Liver (tissue), 9 donors: Measurements from ENCODE around the gene SYNJ2. TPM values are rescaled to one million over a fixed set of nuclear protein-coding genes. Genes with fewer than 3 reads are reported as not detected.

Source experiments
- DNase-seq: peaks from one replicate; pipeline ENCODE4 v3.0.0-alpha.2; 2017; ENCODE audit warnings: low spot score
- H3K27ac ChIP-seq, 2 donors: one replicate each; pipeline ENCODE4 v1.7.0; 2013; ENCODE audit warnings: inconsistent platforms in 2 of 2, low read length in 2 of 2, control low read depth in 1 of 2, low read depth in 1 of 2, mild to moderate bottlenecking in 1 of 2
- H3K27me3 ChIP-seq, 4 donors: one replicate each; pipeline versions ENCODE4 v1.6.1 to v1.7.0; 2013; ENCODE audit warnings: low read length in 3 of 4, inconsistent platforms in 1 of 4, mild to moderate bottlenecking in 1 of 4, moderate library complexity in 1 of 4; ENCODE audit not compliant: control insufficient read depth in 4 of 4, insufficient read depth in 4 of 4
- H3K36me3 ChIP-seq, 4 donors: one replicate each; pipeline versions ENCODE4 v1.6.1 to v1.7.0; 2013; ENCODE audit warnings: low read length in 3 of 4, mild to moderate bottlenecking in 3 of 4, low read depth in 1 of 4, moderate library complexity in 1 of 4; ENCODE audit not compliant: control insufficient read depth in 4 of 4, insufficient read depth in 3 of 4
- H3K4me1 ChIP-seq, 4 donors: one replicate each; pipeline versions ENCODE4 v1.6.1 to v1.7.0; 2013; ENCODE audit warnings: low read length in 3 of 4, mild to moderate bottlenecking in 3 of 4, moderate library complexity in 1 of 4; ENCODE audit not compliant: control insufficient read depth in 4 of 4, insufficient read depth in 4 of 4
- H3K4me3 ChIP-seq, 3 donors: one replicate each; pipeline versions ENCODE4 v1.6.1 to v1.7.0; 2013; ENCODE audit warnings: low read length in 3 of 3, control low read depth in 1 of 3, low read depth in 1 of 3, mild to moderate bottlenecking in 1 of 3
- H3K9ac ChIP-seq, 2 donors: one replicate each; pipeline ENCODE4 v1.7.0; 2013; ENCODE audit warnings: low read length in 2 of 2, mild to moderate bottlenecking in 2 of 2, moderate library complexity in 2 of 2, control low read depth in 1 of 2, low read depth in 1 of 2
- H3K9me3 ChIP-seq, 4 donors: one replicate each; pipeline versions ENCODE4 v1.6.1 to v1.7.0; 2013; ENCODE audit warnings: low read length in 3 of 4; ENCODE audit not compliant: control insufficient read depth in 4 of 4
- ATF3 ChIP-seq: IDR thresholded peaks from 2 replicates; pipeline ENCODE4 v1.6.1; 2016; ENCODE audit warnings: antibody characterized with exemption
- CTCF ChIP-seq: fragments of 150-350 bp; IDR thresholded peaks from 2 replicates; pipeline ENCODE4 v1.5.1; 2017; ENCODE audit warnings: improper control_type of control experiment, low read depth, low read length; ENCODE audit not compliant: missing input control
- EGR1 ChIP-seq, 2 donors: IDR thresholded peaks; 2 replicates each; pipeline ENCODE4 v1.6.1; 2016 to 2018; ENCODE audit warnings: antibody characterized with exemption in 2 of 2, low read depth in 2 of 2
- FOXA1 ChIP-seq: IDR thresholded peaks from 2 replicates; pipeline ENCODE4 v1.6.1; 2016; ENCODE audit warnings: antibody characterized with exemption
- FOXA2 ChIP-seq: IDR thresholded peaks from 2 replicates; pipeline ENCODE4 v1.6.1; 2016; ENCODE audit warnings: antibody characterized with exemption
- GABPA ChIP-seq, 2 donors: IDR thresholded peaks in 1 of 2; conservative IDR thresholded peaks in 1 of 2; 2 replicates each; pipeline ENCODE4 v1.6.1; 2016; ENCODE audit warnings: antibody characterized with exemption in 2 of 2, mild to moderate bottlenecking in 1 of 2, moderate library complexity in 1 of 2
- HNF4A ChIP-seq, 2 donors: conservative IDR thresholded peaks; 2 replicates each; pipeline ENCODE4 v1.6.1; 2016; ENCODE audit warnings: antibody characterized with exemption in 2 of 2, mild to moderate bottlenecking in 2 of 2
- HNF4G ChIP-seq: IDR thresholded peaks from 2 replicates; pipeline ENCODE4 v1.6.1; 2016; ENCODE audit warnings: antibody characterized with exemption
- JUND ChIP-seq, 2 donors: IDR thresholded peaks; 2 replicates each; pipeline ENCODE4 v1.6.1; 2016; ENCODE audit warnings: antibody characterized with exemption in 2 of 2
- MAX ChIP-seq: IDR thresholded peaks from 2 replicates; pipeline ENCODE4 v1.6.1; 2016; ENCODE audit warnings: antibody characterized with exemption
- NR2F2 ChIP-seq: IDR thresholded peaks from 2 replicates; pipeline ENCODE4 v1.6.1; 2016; ENCODE audit warnings: antibody characterized with exemption
- REST ChIP-seq: IDR thresholded peaks from 2 replicates; pipeline ENCODE4 v1.6.1; 2016; ENCODE audit warnings: antibody characterized with exemption, mild to moderate bottlenecking
- RXRA ChIP-seq, 2 donors: IDR thresholded peaks; 2 replicates each; pipeline ENCODE4 v1.6.1; 2017 to 2018; ENCODE audit warnings: antibody characterized with exemption in 2 of 2, mild to moderate bottlenecking in 1 of 2
- SP1 ChIP-seq: IDR thresholded peaks from 2 replicates; pipeline ENCODE4 v1.6.1; 2018; ENCODE audit warnings: antibody characterized with exemption, mild to moderate bottlenecking
- TAF1 ChIP-seq: conservative IDR thresholded peaks from 2 replicates; pipeline ENCODE4 v1.6.1; 2016; ENCODE audit warnings: antibody characterized with exemption, mild to moderate bottlenecking
- YY1 ChIP-seq: IDR thresholded peaks from 2 replicates; pipeline ENCODE4 v1.6.1; 2016; ENCODE audit warnings: antibody characterized with exemption, mild to moderate bottlenecking
- WGBS: extraction: QIAGEN DNeasy Blood & Tissue Kit; methylation state at CpG from one replicate; pipeline ENCODE4 v1.1.7; 2013; 5-methylcytosine and 5-hydroxymethylcytosine counted together
- polyA plus RNA-seq, 2 donors: library from polyadenylated mRNA; stranded (reverse) in 1 of 2; unstranded in 1 of 2; fragments of 200-250 nt in 1 of 2; fragments of >200 nt in 1 of 2; fragmentation: Nextera tagmentation in 1 of 2; extraction: Ambion mirVana in 1 of 2; gene quantifications; one replicate each; pipeline versions ENCODE4 v1.2.1 to v1.2.3, GENCODE V29; 2013 to 2015
- total RNA-seq, 2 donors: library from RNA; depleted of rRNA; stranded (reverse); fragments of >200 nt; gene quantifications; one replicate each; pipeline ENCODE4 v1.2.3, GENCODE V29; 2014
- donor health status: healthy.
- donor health status: healthy.
- donor health status: healthy.
- donor health status: healthy.
- donor health status: healthy.

SYNJ2 gene
- total and polyA plus RNA-seq, 4 donors: 2.4 to 8.9 (median 3.2) TPM

GRCh38 chr6:157961832-157962575 lies 19.7 kb upstream of the SYNJ2 start:
- H3K36me3 ChIP-seq: no peaks in the 10 kb centered on the region
- peaks cover 2 to 8% (median 4%) of the 10 kb centered on the region in 4 donors for H3K9me3 ChIP-seq
- no peak overlapping the region for H3K4me3 ChIP-seq
- H3K4me1 ChIP-seq: no peaks in the 10 kb centered on the region
- WGBS: 90% methylated on average over 13 of the region's 13 CpGs
- H3K27ac ChIP-seq: no peak overlapping the region
- no peak for DNase-seq
- H3K9ac ChIP-seq: no peak overlapping the region
- TF ChIP-seq TAF1: no peak
- TF ChIP-seq ATF3: no peak
- no peak for TF ChIP-seq FOXA1
- TF ChIP-seq HNF4G: no peak
- TF ChIP-seq EGR1 (IDR thresholded peaks at IDR 0.05; ENCODE audit: low read depth in 2 of 2): no peak
- no peak for TF ChIP-seq NR2F2
- TF ChIP-seq GABPA (IDR thresholded peaks at IDR 0.05 in 1 of 2, conservative IDR thresholded peaks at IDR 0.05 in 1 of 2): no peak
- TF ChIP-seq SP1: no peak
- no peak for TF ChIP-seq HNF4A (conservative IDR thresholded peaks at IDR 0.05)
- no peak for TF ChIP-seq RXRA (IDR thresholded peaks at IDR 0.05)
- TF ChIP-seq YY1: no peak
- no peaks in the 10 kb centered on the region for H3K27me3 ChIP-seq

GRCh38 chr6:157962601-157963302 lies 18.9 kb upstream of the SYNJ2 start:
- H3K36me3 ChIP-seq: no peaks in the 10 kb centered on the region
- no peaks in the 10 kb centered on the region for H3K27me3 ChIP-seq
- WGBS: 81% methylated on average over 12 of the region's 12 CpGs
- DNase-seq: no peak
- H3K9ac ChIP-seq: no peak overlapping the region
- peaks cover 2 to 8% (median 4%) of the 10 kb centered on the region in 4 donors for H3K9me3 ChIP-seq
- TF ChIP-seq TAF1 (no peak), SP1 (no peak), JUND (IDR thresholded peaks at IDR 0.05) (no peak), EGR1 (IDR thresholded peaks at IDR 0.05; ENCODE audit: low read depth in 2 of 2) (no peak), HNF4G (no peak), FOXA2 (no peak), MAX (no peak)
- no peak overlapping the region for H3K27ac ChIP-seq
- H3K4me3 ChIP-seq: no peak overlapping the region
- no peaks in the 10 kb centered on the region for H3K4me1 ChIP-seq

GRCh38 chr6:157964100-157964499 lies 17.6 kb upstream of the SYNJ2 start:
- 81% methylated on average over 3 of the region's 3 CpGs for WGBS
- H3K36me3 ChIP-seq: no peaks in the 10 kb centered on the region
- H3K27ac ChIP-seq: no peak overlapping the region
- no peaks in the 10 kb centered on the region for H3K4me1 ChIP-seq
- peaks cover 1 to 5% (median 2%) of the 10 kb centered on the region in 4 donors for H3K9me3 ChIP-seq
- H3K27me3 ChIP-seq: no peaks in the 10 kb centered on the region
- no peak for DNase-seq
- H3K9ac ChIP-seq: no peak overlapping the region
- H3K4me3 ChIP-seq: no peak overlapping the region
- no peak for TF ChIP-seq YY1
- TF ChIP-seq HNF4A (conservative IDR thresholded peaks at IDR 0.05): no peak
- no peak for TF ChIP-seq MAX
- TF ChIP-seq HNF4G: no peak
- TF ChIP-seq FOXA2: no peak
- no peak for TF ChIP-seq ATF3
- no peak for TF ChIP-seq FOXA1
- no peak for TF ChIP-seq RXRA (IDR thresholded peaks at IDR 0.05)
- no peak for TF ChIP-seq EGR1 (IDR thresholded peaks at IDR 0.05; ENCODE audit: low read depth in 2 of 2)
- no peak for TF ChIP-seq JUND (IDR thresholded peaks at IDR 0.05)
- no peak for TF ChIP-seq NR2F2
- no peak for TF ChIP-seq REST
- no peak for TF ChIP-seq CTCF
